ENCODE data around the gene ZFC3H1.

DNA sequence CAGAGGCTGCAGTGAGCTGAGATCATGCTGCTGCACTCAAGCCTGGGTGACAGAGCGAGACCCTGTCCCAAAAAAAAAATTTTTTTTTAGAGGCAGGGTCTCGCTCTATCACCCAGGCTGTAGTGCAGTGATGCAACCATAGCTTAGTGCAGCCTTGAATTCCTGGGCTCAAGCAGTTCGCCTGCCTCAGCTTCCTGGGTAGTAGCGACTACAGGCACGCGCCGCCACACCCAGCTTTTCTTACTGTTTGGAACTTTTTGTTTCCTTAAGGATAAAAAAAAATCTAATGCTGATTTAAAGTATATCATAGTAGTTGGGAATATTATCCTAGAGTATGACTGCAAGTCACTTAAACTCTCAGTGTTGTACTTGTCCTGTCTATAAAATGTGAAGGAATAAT, 29.5 kb upstream of the ZFC3H1 start:
- TF ChIP-seq SIRT6 (IDR thresholded peaks at IDR 0.05; ENCODE audit: low read length) (no peak), ZNF274 (IDR thresholded peaks at IDR 0.05; ENCODE audit: borderline replicate concordance, extremely low read depth, low read length) (no peak), POLR2AphosphoS5 (IDR thresholded peaks at IDR 0.05; ENCODE audit: low read depth, low read length) (no peak), SIX5 (IDR thresholded peaks at IDR 0.05; ENCODE audit: low read depth, low read length) (no peak), RNF2 (IDR thresholded peaks at IDR 0.05; ENCODE audit: borderline replicate concordance, low read depth, low read length, missing control alignments, poor library complexity, severe bottlenecking) (no peak), PHF8 (conservative IDR thresholded peaks at IDR 0.05; ENCODE audit: low read depth, low read length) (no peak), CHD1 (IDR thresholded peaks at IDR 0.05; ENCODE audit: low read depth, low read length) (no peak)
- TF ChIP-seq, protein P1, sequence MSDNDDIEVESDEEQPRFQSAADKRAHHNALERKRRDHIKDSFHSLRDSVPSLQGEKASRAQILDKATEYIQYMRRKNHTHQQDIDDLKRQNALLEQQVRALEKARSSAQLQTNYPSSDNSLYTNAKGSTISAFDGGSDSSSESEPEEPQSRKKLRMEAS (IDR thresholded peaks at IDR 0.05), result no peak
- TF ChIP-seq, protein P2, sequence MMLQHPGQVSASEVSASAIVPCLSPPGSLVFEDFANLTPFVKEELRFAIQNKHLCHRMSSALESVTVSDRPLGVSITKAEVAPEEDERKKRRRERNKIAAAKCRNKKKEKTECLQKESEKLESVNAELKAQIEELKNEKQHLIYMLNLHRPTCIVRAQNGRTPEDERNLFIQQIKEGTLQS (IDR thresholded peaks at IDR 0.05; ENCODE audit: insufficient read depth, low read depth, low read length), result no peak
- TF ChIP-seq, protein P3, sequence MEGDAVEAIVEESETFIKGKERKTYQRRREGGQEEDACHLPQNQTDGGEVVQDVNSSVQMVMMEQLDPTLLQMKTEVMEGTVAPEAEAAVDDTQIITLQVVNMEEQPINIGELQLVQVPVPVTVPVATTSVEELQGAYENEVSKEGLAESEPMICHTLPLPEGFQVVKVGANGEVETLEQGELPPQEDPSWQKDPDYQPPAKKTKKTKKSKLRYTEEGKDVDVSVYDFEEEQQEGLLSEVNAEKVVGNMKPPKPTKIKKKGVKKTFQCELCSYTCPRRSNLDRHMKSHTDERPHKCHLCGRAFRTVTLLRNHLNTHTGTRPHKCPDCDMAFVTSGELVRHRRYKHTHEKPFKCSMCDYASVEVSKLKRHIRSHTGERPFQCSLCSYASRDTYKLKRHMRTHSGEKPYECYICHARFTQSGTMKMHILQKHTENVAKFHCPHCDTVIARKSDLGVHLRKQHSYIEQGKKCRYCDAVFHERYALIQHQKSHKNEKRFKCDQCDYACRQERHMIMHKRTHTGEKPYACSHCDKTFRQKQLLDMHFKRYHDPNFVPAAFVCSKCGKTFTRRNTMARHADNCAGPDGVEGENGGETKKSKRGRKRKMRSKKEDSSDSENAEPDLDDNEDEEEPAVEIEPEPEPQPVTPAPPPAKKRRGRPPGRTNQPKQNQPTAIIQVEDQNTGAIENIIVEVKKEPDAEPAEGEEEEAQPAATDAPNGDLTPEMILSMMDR (IDR thresholded peaks at IDR 0.05; ENCODE audit: control extremely low read depth in 1 of 3, insufficient read depth in 1 of 3, low read depth in 1 of 3, low read length in 3 of 3), result no peak

Measured in H1 (cell line).